GM12875 (cell line): Measurements from ENCODE around the gene SLC15A3.

Source experiments
- H3K4me3 ChIP-seq: one replicate; pipeline ENCODE4 v1.5.1; 2011; ENCODE audit warnings: low read depth, low read length, control low read depth
- CTCF ChIP-seq: IDR thresholded peaks from 2 replicates; pipeline ENCODE4 v1.5.1; 2011; ENCODE audit warnings: low read depth, mild to moderate bottlenecking, control low read depth, inconsistent platforms, low read length, moderate library complexity, borderline replicate concordance; ENCODE audit not compliant: insufficient read depth

SLC15A3 gene

GRCh38 chr11:60936467-60937143 is 15.4 kb downstream of the SLC15A3 start:
- no peak for TF ChIP-seq CTCF

GRCh38 chr11:60935676-60936442 is 16.1 kb downstream of the SLC15A3 start:
- H3K4me3 ChIP-seq: no peak overlapping the region
- TF ChIP-seq CTCF: no peak

More at GRCh38 chr11:60936467-60937143, 15.4 kb downstream of the SLC15A3 start:
- no peak overlapping the region for H3K4me3 ChIP-seq

- TF ChIP-seq CTCF: no peak
- no peak overlapping the region for H3K4me3 ChIP-seq
Observed at GRCh38 chr11:60934790-60935605, 17.0 kb downstream of the SLC15A3 start.

GRCh38 chr11:60934124-60934789 is 17.7 kb downstream of the SLC15A3 start:
- H3K4me3 ChIP-seq: no peak overlapping the region
- TF ChIP-seq CTCF: no peak

GRCh38 chr11:60933416-60934123 is 18.4 kb downstream of the SLC15A3 start:
- H3K4me3 ChIP-seq: no peak overlapping the region
- no peak for TF ChIP-seq CTCF

- no peak overlapping the region for H3K4me3 ChIP-seq
- TF ChIP-seq CTCF: no peak
Observed at GRCh38 chr11:60932605-60933356, 19.2 kb downstream of the SLC15A3 start.
